GM12892 (cell line): ENCODE results near the gene PROB1.

Experiments
- POLR2A ChIP-seq: IDR thresholded peaks from 2 replicates; pipeline ENCODE4 v1.6.1; 2011; ENCODE audit warnings: low read depth, low read length, control low read depth
- POLR2AphosphoS5 ChIP-seq: IDR thresholded peaks from 2 replicates; pipeline ENCODE4 v1.6.1; 2011; ENCODE audit warnings: low read depth, low read length, control low read depth

DNA sequence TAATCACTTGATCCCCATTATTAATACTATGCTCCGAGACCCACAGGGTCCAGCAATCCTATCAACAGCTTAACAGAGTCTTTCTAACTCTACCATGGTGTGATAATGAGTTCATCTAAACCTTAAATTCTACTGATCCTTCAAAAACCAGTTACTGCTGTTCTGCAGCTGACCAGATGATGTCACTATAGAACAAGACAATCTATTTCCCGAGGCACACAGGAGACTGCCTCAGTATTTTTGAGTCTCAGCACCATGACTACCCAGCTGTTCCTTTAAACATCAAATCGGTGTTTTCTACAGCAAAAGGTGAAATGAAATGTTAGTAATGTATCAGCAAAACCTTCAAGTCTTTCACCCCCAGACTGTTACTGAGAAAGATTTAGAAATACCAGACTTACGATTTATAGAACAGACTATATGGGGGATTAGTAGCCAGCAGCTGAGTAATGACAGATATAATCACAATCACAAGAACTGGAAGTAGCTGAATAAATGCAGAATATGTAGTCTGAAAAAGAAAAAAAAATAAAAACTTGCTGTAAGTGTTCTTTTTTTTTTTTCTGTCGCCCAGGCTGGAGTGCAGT, 27.5 kb upstream of the PROB1 start:
- TF ChIP-seq POLR2AphosphoS5, result no peak
- TF ChIP-seq POLR2A, result no peak
